ENCODE measurements around the gene SLC4A3.

Gene SLC4A3

DNA sequence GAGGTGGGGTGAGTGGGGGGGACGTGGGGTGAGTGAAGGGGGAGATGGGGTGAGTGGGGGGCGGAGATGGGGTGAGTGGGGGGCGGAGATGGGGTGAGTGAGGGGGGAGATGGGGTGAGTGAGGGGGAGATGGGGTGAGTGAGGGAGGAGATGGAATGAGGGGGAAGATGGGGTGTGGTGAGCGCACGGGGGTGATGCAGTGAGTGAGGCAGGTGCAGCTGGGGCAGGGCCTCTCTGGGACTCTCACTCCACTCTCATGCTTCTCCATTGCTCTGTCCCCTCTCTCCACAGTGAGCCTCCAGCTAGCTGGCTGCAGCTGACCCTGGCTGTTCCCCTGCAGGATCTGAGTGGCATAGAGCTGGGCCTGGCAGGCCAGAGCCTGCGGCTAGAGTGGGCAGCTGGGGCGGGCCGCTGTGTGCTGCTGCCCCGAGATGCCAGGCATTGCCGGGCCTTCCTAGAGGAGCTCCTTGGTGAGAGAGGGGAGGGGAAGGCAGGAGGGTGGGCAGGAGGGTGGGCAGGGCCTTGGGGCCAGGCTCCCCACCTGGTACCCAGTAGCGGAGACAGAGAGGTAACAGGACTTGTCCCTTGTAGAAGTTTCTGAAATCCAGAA is 13.9 kb upstream of the SLC4A3 start:
- in situ Hi-C loops (cut with MboI; ENCODE audit: low sequenced_read_pairs): no loop called here

DNA sequence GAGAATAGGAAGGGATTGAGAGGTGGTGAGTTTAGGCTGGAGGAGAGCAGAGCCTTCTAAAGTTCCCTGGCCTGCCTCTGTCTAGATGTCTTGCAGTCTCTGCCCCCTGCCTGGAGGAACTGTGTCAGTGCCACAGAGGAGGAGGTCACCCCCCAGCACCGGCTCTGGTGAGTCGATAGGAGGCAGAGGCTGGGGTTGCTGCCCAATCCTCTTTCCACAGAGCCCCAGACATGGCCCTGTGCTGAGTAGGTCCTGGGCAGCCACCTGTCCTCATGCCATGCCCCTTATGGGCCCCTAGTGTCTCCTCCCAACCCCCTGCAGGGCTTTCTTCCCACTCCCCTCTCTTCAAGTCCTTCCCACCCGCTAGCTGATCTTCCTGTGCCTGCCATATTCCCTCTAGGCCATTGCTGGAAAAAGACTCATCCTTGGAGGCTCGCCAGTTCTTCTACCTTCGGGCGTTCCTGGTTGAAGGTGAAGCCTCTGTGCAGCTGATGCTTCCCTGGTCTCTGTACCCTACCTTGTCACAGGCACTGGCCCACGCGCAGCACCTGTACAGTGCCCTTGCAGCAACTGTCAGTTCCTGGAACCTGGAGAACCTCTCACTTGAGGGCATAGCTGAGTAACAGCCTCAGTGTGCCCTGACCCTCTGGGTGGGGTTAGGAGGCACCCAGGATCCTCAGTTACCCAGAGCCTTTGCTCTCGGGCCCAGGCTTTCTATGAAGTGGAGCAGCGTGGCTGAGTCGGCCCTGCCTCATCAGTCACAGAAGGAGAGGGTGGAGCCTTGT is 13.2 kb upstream of the SLC4A3 start:
- in situ Hi-C loops (cut with MboI; ENCODE audit: low sequenced_read_pairs): no loop called here

DNA sequence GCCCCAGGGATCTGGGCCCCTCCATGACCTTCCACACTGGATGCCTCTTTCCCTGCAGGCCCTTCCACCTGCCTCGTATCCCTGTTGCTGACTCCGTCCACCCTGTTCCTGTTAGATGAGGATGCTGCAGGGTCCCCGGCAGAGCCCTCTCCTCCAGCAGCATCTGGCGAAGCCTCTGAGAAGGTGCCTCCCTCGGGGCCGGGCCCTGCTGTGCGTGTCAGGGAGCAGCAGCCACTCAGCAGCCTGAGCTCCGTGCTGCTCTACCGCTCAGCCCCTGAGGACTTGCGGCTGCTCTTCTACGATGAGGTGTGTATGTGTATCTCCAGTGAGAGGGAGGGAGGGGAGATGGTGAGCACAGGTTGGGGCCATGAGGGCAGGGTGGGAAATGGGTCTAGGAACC is 12.4 kb upstream of the SLC4A3 start:
- in situ Hi-C loops (cut with MboI; ENCODE audit: low sequenced_read_pairs): no loop called here

DNA sequence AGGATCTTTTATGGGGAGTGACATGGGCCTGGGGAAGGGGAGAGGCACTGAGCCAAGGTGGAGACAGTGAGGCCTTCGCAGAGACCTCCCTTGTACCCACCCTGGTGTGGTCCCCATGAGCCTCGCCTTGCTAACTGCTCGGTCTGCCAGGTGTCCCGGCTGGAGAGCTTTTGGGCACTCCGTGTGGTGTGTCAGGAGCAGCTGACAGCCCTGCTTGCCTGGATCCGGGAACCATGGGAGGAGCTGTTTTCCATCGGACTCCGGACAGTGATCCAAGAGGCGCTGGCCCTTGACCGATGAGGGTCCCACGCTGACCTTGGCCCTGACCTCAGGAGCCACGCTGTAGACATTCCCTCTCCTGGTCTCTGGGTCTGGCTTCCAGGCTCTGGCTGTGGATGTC is 11.5 kb upstream of the SLC4A3 start:
- in situ Hi-C loops (cut with MboI; ENCODE audit: low sequenced_read_pairs): no loop called here

DNA sequence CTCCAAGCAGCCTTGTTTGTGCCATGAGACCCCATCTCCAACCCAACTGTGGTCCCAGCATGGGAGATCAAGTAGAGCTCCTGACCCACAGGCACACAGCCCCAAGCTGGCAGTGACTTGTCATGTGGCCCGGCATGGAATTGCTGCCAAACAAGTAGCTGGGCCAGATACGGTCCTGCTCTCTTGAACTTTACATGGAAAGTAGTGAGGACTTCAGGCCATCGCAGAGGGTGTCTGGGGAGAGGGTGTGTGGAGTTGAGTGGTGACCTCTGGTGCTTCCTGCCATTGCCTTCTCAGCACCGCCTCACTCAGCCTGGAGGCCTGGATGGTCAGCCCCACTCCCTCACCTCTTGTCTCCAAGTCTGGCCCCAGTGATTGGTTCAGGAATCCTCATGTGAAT is 10.9 kb upstream of the SLC4A3 start:
- in situ Hi-C loops (cut with MboI; ENCODE audit: low sequenced_read_pairs): no loop called here

DNA sequence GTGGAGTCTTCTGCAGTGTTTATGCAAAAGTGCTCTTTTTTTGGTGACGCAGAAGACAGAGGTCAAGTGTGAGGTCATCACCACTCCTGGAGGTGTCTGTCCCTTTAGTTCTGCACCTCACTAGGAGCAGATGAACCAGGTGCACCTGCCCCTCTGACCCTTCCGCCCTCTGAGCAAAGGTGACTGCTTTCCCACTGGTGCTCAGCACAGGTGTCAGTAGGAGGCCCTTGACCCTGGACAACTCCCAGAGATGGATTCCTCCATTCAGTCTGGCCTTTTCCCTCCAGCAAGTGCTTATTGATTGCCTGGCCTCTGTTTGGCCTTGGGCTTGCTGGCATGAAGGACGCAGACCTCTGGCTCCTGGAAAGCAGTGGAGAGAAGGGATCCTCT is 8.7 kb upstream of the SLC4A3 start:
- in situ Hi-C loops (cut with MboI; ENCODE audit: low sequenced_read_pairs): no loop called here

DNA sequence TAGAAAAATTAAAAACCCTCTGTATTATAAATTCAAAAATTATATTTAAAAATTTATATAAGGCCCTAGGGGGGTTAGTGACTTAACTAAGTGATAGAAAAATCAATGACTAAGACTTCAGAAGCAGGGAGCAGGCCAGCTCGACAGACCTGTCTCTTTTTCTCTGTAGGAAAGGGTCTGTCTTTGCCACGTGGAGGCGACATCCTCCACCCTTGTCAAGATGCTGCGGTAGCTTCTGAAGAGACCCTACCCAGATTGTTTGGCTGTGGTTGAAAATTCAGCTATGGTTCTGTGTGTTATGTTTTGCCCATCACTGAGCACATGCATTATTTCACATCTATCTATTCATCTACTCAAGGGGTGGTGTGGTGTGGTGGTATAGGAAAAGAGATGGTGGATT is 8.2 kb upstream of the SLC4A3 start:
- in situ Hi-C loops (cut with MboI; ENCODE audit: low sequenced_read_pairs): no loop called here

DNA sequence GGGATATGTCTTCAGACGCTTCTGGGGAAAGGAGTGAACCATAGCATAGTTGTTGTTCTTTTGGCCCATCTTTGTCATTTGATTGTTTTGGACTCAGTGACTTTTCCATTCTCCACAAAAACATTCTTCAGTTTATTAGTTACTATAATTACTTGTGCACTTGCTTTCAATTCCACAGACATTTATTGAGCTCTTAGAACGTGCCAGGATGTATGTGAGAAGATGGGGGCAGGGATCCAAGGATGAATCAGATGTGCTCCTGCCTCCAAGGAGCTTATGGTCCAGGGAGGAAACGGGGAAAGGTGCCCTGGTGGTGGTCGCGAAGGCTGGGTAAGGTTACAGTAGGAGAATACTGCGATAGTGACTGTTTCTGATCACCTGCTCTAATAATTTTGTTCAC is 6.9 kb upstream of the SLC4A3 start:
- in situ Hi-C loops (cut with MboI; ENCODE audit: low sequenced_read_pairs): no loop called here

DNA sequence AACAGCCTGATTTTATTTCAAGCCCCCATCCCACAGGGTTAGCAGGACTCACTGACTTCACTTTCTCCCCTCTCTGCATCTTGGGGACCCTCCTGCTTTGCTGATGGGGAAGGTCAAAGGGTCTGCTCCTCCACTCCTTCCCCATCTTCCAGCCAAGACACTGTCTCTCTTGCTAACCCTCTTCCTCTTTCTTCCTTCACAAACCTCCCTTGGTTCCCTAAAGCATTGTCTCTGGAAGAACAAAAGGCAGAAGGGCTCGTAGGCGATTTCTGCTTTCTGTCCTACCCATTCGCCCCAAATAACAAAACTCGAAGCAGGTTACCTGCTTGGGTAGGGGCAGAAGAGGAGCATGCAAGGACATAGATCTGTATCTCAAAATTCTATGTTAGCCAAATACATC is 5.5 kb upstream of the SLC4A3 start:
- in situ Hi-C loops (cut with MboI; ENCODE audit: low sequenced_read_pairs): no loop called here

DNA sequence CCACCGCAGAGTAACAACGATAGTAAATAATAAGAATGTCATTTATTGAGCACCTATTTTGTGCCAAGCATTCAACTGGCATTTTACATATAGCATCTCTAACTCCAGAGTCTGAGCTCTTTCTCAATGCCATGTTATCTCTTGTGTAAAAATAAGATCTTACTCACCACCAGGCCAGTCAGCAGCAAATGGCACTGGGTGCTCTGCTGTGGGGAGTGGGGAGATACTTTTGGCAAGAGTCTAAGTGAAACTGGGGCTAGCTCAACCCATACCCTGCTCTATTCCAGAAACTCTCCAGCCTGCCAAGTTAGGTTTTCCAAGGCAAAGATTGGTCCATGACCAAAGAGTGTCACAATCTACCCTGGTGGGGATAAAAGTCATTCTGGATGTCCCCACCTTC is 5.0 kb upstream of the SLC4A3 start:
- in situ Hi-C loops (cut with MboI; ENCODE audit: low sequenced_read_pairs): no loop called here

DNA sequence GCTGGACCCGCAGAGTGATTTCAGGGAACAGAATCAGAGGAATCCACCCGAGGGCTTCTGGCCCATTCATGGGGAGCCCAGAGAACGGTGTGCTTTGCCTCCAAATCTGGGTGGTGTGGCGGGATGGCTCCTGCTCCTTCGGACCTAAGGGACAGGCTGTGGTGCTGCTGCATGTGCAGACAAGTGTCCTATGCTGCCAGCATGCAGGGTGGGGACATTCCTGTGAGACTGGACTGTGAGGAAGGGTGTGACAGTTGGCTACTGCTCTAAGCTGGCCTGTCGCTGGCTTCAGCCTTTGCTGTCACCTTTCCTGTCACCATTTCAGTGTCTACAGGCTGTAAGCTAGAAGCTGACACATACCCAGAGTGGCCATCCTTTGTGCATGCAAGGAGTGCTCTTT is 2.9 kb upstream of the SLC4A3 start:
- in situ Hi-C loops (cut with MboI; ENCODE audit: low sequenced_read_pairs): no loop called here

DNA sequence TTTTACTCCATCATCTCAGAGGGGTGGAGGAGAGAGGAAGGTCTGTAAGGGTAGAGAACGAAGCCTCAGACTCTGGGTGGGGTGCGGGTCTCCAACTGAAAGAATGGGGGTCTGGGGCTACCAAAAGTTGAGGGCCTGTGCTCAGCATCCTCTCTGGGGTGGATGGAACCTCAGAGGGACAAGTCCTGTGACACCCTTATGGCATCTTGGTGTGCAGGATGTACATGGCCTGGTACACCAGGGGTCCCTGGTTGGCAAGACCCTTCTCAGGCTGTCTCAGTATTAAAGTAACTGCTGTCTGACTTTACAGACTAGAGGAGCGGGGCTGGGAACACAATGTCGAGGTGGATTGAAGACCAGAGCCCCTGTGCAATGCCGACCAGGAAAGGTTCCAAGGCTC is 2.3 kb upstream of the SLC4A3 start:
- in situ Hi-C loops (cut with MboI; ENCODE audit: low sequenced_read_pairs): no loop called here

DNA sequence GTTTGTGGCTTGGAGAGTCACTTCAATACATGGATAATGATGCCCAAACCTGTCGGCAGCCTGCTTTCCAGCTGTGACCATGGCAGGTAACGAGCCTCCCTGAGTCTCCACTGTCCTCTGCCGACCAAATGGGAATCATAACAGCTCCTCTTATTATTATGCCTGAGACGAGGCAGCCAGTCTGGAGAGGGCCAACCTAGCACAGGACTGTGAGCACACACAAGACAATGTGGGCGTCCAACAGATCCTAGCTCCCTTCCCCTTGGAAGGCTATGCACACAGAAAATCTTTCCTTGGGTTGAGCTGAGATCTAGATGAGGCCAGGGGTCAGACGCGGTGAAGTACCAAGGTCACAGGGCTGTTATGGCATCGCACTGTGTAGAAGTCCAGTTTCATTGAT is 890 bp upstream of the SLC4A3 start:
- in situ Hi-C loops (cut with MboI; ENCODE audit: low sequenced_read_pairs): no loop called here

DNA sequence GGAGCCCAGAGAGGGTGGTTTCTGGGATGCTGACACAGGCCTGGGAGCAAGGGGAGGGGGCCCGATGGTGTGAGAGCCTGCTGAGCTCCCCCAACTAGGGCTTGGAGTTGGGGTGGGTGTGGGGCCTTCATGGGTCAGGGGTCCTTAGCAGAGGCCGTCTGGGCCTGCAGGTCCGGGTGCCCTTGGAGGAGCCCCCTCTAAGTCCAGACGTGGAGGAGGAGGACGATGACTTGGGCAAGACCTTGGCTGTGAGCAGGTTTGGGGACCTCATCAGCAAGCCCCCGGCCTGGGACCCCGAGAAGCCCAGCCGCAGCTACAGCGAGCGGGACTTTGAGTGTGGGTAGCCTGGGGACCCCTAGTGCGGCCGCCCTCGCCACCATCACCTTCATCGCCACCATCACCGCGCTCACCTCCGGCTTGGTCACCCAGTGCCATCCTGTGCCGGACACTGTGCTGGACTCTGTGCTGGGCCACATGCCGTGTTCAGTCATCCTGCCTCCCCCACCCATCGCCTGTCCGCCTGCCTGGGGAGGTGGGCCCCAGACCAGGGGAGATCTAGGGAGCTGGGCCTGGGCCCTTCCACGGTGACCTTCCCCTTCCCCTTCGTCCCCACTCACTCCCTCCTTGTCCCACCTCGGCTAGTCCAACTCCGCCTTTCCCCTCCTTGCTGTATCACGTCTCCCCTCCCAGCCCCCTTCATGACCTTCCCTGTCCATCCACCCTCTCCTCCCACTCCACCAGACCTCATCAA is 980 bp downstream of the SLC4A3 start:
- in situ Hi-C loops (cut with MboI; ENCODE audit: low sequenced_read_pairs): no loop called here

DNA sequence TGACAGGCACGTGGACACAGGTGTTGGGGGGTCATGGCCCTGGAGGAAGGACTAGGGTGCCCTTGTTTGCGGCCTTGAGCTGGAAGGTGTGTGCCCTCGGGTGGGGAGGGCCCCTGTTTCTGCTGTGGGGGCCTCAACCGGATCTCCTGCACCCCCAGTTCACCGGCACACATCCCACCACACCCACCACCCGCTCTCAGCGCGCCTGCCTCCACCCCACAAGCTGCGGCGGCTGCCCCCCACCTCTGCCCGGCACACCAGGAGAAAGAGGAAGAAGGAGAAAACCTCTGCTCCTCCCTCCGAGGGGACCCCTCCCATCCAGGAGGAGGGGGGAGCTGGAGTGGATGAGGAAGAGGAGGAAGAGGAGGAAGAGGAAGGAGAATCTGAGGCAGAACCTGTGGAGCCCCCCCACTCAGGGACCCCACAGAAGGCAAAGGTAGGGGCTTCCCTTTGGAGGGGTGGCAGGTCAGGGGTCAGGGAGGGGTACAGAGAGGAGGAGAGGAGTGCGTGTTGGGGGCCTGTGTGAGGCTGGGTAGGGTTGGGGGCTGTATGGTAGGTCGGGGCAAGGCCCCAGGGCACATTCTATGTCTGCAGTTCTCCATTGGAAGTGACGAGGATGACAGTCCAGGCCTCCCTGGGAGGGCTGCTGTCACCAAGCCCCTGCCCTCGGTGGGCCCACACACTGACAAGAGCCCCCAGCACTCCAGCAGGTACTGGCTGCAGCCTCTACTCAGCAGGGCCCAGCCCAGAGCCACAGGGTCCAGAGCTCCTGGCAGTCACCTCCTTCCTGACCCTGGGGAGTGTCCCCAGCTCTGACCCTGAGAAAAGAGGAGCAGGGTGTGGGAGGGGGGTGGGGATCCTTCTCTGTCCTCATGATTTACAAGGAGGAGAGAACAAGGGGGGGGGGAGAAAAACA is 1.8 kb downstream of the SLC4A3 start:
- in situ Hi-C loops (cut with MboI; ENCODE audit: low sequenced_read_pairs): no loop called here

DNA sequence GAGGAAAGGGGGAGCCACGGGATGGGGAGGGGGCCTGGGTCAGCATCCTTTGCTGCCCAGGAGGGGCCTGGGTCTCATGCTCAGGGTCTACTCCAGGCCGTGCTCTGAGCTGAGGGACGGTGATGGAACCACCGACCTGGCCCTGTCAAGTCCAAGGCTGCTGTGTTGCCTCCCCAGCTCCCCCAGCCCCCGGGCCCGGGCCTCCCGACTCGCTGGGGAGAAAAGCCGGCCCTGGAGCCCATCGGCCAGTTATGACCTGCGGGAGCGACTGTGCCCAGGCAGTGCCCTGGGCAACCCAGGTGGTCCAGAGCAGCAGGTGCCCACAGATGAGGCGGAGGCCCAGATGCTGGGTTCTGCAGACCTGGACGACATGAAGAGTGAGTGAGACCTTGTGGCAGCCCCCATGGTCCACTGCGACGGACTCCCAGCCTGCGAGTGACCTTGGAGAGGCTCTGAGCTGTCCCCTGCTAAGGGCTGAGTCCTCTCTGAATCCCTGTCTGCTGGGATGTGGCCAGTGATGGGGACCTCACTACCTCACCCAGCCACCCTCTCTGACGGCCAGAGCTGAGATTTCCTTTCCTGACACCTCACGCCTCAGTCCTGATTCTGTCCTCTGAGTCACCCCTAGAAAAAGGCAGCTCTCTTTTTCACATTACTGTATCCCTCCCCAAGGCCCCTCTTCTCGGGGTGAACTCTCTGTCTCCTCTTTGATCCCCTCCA is 2.7 kb downstream of the SLC4A3 start:
- in situ Hi-C loops (cut with MboI; ENCODE audit: low sequenced_read_pairs): no loop called here

DNA sequence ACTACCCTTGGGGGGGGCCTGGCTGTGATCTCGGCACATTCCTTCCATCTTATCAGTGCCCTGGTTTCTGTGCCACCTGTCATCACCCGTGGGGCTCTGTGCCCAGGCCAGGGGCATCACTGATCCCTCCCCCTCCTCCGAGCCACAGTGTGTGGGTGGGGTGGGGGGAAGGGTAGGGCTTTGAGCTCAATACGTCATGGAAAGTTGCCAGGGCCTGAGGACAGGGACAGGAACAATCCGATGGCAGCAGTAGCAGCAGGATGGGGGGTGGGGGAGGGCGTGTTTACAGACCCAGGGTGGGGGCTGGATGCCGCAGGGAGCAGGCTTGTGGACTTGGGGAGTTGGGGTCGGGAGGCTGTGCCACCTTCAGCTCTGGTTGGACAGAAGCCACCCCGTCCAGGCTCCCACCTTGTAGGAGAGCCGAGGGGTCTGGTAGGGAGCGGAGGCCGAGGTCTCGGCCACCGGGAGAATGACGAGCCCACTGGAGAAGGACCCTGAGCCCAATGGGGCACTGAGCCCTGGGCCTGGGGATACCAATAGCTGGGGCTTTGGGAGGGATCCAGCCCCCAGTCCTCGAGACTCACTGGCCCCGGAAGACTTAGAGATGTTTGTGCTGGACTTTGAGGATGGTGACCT is 3.5 kb downstream of the SLC4A3 start:
- in situ Hi-C loops (cut with MboI; ENCODE audit: low sequenced_read_pairs): no loop called here

DNA sequence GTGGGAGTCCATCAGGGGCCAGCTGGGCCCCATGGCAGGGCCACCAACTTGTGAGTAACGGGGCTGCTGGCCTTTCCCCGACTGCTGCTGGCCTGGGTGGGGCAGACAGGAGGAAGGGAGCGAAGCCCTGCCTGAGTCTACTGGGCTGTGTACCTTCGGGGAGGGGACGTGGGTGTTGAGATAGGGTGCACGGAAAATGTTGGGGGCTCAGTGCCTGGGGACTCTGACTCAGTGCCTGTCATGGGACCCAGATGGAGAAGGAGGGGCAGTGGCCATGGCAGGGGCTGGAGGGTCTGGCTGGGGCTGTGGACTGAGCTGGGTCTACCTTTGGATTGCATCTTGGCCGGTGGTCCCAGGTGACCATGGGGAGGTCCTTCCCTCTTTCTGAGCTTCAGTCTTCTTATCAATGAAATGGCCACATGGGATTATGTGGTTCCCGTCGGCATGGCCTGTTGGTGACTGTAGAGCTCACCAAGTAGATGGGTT is 4.0 kb downstream of the SLC4A3 start:
- in situ Hi-C loops (cut with MboI; ENCODE audit: low sequenced_read_pairs): no loop called here

DNA sequence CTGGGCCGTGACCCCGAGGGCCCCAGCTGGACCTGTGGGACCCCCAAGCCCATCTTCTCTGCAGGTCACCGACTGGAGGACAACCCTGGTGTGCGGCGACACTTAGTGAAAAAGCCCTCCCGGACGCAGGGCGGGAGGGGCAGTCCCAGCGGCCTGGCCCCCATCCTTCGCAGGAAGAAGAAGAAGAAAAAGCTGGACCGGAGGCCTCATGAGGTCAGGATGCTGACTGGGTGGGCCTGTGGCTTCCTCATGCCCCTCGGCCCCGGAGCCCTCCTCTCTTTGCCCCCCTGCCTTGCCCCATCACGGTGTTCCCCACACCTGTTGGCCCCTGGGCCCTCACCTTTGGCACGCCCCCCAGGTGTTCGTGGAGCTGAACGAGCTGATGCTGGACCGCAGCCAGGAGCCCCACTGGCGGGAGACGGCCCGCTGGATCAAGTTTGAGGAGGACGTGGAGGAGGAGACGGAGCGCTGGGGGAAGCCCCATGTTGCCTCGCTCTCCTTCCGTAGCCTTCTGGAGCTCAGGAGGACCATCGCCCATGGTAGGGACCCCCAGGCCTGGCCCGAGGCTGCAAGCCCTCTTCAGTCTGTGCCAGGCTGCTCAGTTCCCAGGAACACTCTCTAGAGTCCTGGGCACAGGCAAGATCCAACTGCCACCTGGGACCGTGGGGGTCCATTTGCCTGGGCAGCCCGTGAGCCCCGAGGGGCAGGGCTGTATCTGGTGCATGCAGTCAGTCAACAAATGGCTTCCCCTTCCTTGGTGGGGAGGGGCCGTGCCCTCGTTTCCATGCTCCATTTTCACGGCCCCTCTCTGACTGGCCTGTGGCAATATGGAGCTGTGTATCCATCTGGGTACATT is 4.7 kb downstream of the SLC4A3 start:
- in situ Hi-C loops (cut with MboI; ENCODE audit: low sequenced_read_pairs): no loop called here

Measured in HL-60/S4 (cell line).